ENCODE measurements around the gene C3orf62. TPM values are rescaled to one million over a fixed set of nuclear protein-coding genes. Genes with fewer than 3 reads are reported as not detected.
"Not testable (repeated sequence)": the region's sequence is repeated elsewhere in the genome, so short reads cannot be mapped to it uniquely, and the experiment has no call there.

Gene C3orf62
- total and polyA plus RNA-seq, 4 donors, result 3.8 to 8.0 (median 5.1) TPM

- intact Hi-C loops (cut with DNase I), result no loop called here
- 70 to 74% methylated on average over 3 of the region's 3 CpGs for WGBS, 2 donors
- no peaks in the 10 kb centered on the region for H3K4me1 ChIP-seq (ENCODE audit: control insufficient read depth in 1 of 2, insufficient read depth in 2 of 2, low read length in 2 of 2)
- no peak overlapping the region for H3K27ac ChIP-seq (ENCODE audit: low read depth in 1 of 2, low read length in 2 of 2)
- H3K4me3 ChIP-seq (ENCODE audit: low read length in 2 of 2), result no peak overlapping the region
- no peaks in the 10 kb centered on the region for H3K9me3 ChIP-seq (ENCODE audit: control insufficient read depth, low read length)
- ATAC-seq (ENCODE audit: low FRiP score) (no peak), DNase-seq (peak; percentile 15 to 40)
- H3K27me3 ChIP-seq (ENCODE audit: control insufficient read depth in 1 of 2, insufficient read depth in 2 of 2, low read length in 1 of 2), result no peaks in the 10 kb centered on the region
- no peaks in the 10 kb centered on the region for H3K36me3 ChIP-seq (ENCODE audit: control insufficient read depth in 1 of 2, insufficient read depth in 2 of 2, low read length in 1 of 2)
Observed at GRCh38 chr3:49257187-49257586, 19.8 kb downstream of the C3orf62 start.

GRCh38 chr3:49255718-49256511, 21.1 kb downstream of the C3orf62 start:
- WGBS, 2 donors, result 84 to 86% methylated on average over 6 of the region's 6 CpGs
- Histone ChIP-seq H3K4me1 (ENCODE audit: control insufficient read depth in 1 of 2, insufficient read depth in 2 of 2, low read length in 2 of 2) (no peaks in the 10 kb centered on the region), H3K27me3 (ENCODE audit: control insufficient read depth in 1 of 2, insufficient read depth in 2 of 2, low read length in 1 of 2) (no peaks in the 10 kb centered on the region), H3K9me3 (ENCODE audit: control insufficient read depth, low read length) (no peaks in the 10 kb centered on the region), H3K4me3 (ENCODE audit: low read length in 2 of 2) (no peak overlapping the region), H3K36me3 (ENCODE audit: control insufficient read depth in 1 of 2, insufficient read depth in 2 of 2, low read length in 1 of 2) (no peaks in the 10 kb centered on the region), H3K27ac (ENCODE audit: low read depth in 1 of 2, low read length in 2 of 2) (no peak overlapping the region)
- ATAC-seq (ENCODE audit: low FRiP score), result no peak
- DNase-seq, result peak; percentile 25 to 26
- intact Hi-C loops (cut with DNase I), result no loop called here

GRCh38 chr3:49255112-49255511, 21.9 kb downstream of the C3orf62 start:
- no peaks in the 10 kb centered on the region for H3K36me3 ChIP-seq (ENCODE audit: control insufficient read depth in 1 of 2, insufficient read depth in 2 of 2, low read length in 1 of 2)
- ATAC-seq (ENCODE audit: low FRiP score) (no peak), DNase-seq (peak in 1 of 2 donors; percentile 38)
- H3K9me3 ChIP-seq (ENCODE audit: control insufficient read depth, low read length), result no peaks in the 10 kb centered on the region
- H3K4me1 ChIP-seq (ENCODE audit: control insufficient read depth in 1 of 2, insufficient read depth in 2 of 2, low read length in 2 of 2), result no peaks in the 10 kb centered on the region
- no peak overlapping the region for H3K27ac ChIP-seq (ENCODE audit: low read depth in 1 of 2, low read length in 2 of 2)
- no peaks in the 10 kb centered on the region for H3K27me3 ChIP-seq (ENCODE audit: control insufficient read depth in 1 of 2, insufficient read depth in 2 of 2, low read length in 1 of 2)
- no peak overlapping the region for H3K4me3 ChIP-seq (ENCODE audit: low read length in 2 of 2)
- intact Hi-C loops (cut with DNase I), result no loop called here
- 73 to 79% methylated on average over 1 of the region's 1 CpG for WGBS, 2 donors

GRCh38 chr3:49253512-49253911, 23.5 kb downstream of the C3orf62 start:
- WGBS, 2 donors, result 88% methylated on average over 2 to 3 of the region's 3 CpGs

GRCh38 chr3:49248840-49249227, 28.2 kb downstream of the C3orf62 start:
- H3K36me3 ChIP-seq (ENCODE audit: control insufficient read depth in 1 of 2, insufficient read depth in 2 of 2, low read length in 1 of 2), result no peaks in the 10 kb centered on the region
- H3K9me3 ChIP-seq (ENCODE audit: control insufficient read depth, low read length), result no peaks in the 10 kb centered on the region
- H3K27ac ChIP-seq (ENCODE audit: low read depth in 1 of 2, low read length in 2 of 2), result no peak overlapping the region
- DNase-seq (no peak), ATAC-seq (ENCODE audit: low FRiP score) (peak; percentile 81)
- no peak overlapping the region for H3K4me3 ChIP-seq (ENCODE audit: low read length in 2 of 2)
- intact Hi-C loops (cut with DNase I), result no loop called here
- no peaks in the 10 kb centered on the region for H3K4me1 ChIP-seq (ENCODE audit: control insufficient read depth in 1 of 2, insufficient read depth in 2 of 2, low read length in 2 of 2)
- no peaks in the 10 kb centered on the region for H3K27me3 ChIP-seq (ENCODE audit: control insufficient read depth in 1 of 2, insufficient read depth in 2 of 2, low read length in 1 of 2)

More at GRCh38 chr3:49253512-49253911, 23.5 kb downstream of the C3orf62 start:
- no peak overlapping the region for H3K27ac ChIP-seq (ENCODE audit: low read depth in 1 of 2, low read length in 2 of 2)
- H3K4me1 ChIP-seq (ENCODE audit: control insufficient read depth in 1 of 2, insufficient read depth in 2 of 2, low read length in 2 of 2), result no peaks in the 10 kb centered on the region
- ATAC-seq (ENCODE audit: low FRiP score) (no peak), DNase-seq (no peak)
- H3K27me3 ChIP-seq (ENCODE audit: control insufficient read depth in 1 of 2, insufficient read depth in 2 of 2, low read length in 1 of 2), result no peaks in the 10 kb centered on the region
- H3K4me3 ChIP-seq (ENCODE audit: low read length in 2 of 2), result no peak overlapping the region
- no peaks in the 10 kb centered on the region for H3K9me3 ChIP-seq (ENCODE audit: control insufficient read depth, low read length)
- intact Hi-C loops (cut with DNase I), result no loop called here
- no peaks in the 10 kb centered on the region for H3K36me3 ChIP-seq (ENCODE audit: control insufficient read depth in 1 of 2, insufficient read depth in 2 of 2, low read length in 1 of 2)

GRCh38 chr3:49244581-49245205, 32.3 kb downstream of the C3orf62 start:
- intact Hi-C loops (cut with DNase I), result no loop called here
- no peak for ATAC-seq (ENCODE audit: low FRiP score)

GRCh38 chr3:49240091-49240490, 36.9 kb downstream of the C3orf62 start:
- ATAC-seq (ENCODE audit: low FRiP score); H3K27ac ChIP-seq (ENCODE audit: low read depth in 1 of 2, low read length in 2 of 2); H3K4me3 ChIP-seq (ENCODE audit: low read length in 2 of 2); H3K36me3 ChIP-seq (ENCODE audit: control insufficient read depth in 1 of 2, insufficient read depth in 2 of 2, low read length in 1 of 2); H3K9me3 ChIP-seq (ENCODE audit: control insufficient read depth, low read length); DNase-seq; intact Hi-C loops (cut with DNase I); H3K27me3 ChIP-seq (ENCODE audit: control insufficient read depth in 1 of 2, insufficient read depth in 2 of 2, low read length in 1 of 2); H3K4me1 ChIP-seq (ENCODE audit: control insufficient read depth in 1 of 2, insufficient read depth in 2 of 2, low read length in 2 of 2): not testable (repeated sequence)
- 93% methylated on average over 11 of the region's 11 CpGs for WGBS, 2 donors

More at GRCh38 chr3:49244581-49245205, 32.3 kb downstream of the C3orf62 start:
- no peak overlapping the region for H3K4me3 ChIP-seq (ENCODE audit: low read length in 2 of 2)
- no peak for DNase-seq
- no peaks in the 10 kb centered on the region for H3K4me1 ChIP-seq (ENCODE audit: control insufficient read depth in 1 of 2, insufficient read depth in 2 of 2, low read length in 2 of 2)
- no peaks in the 10 kb centered on the region for H3K9me3 ChIP-seq (ENCODE audit: control insufficient read depth, low read length)
- H3K27me3 ChIP-seq (ENCODE audit: control insufficient read depth in 1 of 2, insufficient read depth in 2 of 2, low read length in 1 of 2), result no peaks in the 10 kb centered on the region
- H3K36me3 ChIP-seq (ENCODE audit: control insufficient read depth in 1 of 2, insufficient read depth in 2 of 2, low read length in 1 of 2), result no peaks in the 10 kb centered on the region
- H3K27ac ChIP-seq (ENCODE audit: low read depth in 1 of 2, low read length in 2 of 2), result no peak overlapping the region
- 36 to 42% methylated on average over 1 of the region's 1 CpG for WGBS, 2 donors

GRCh38 chr3:49238274-49239127, 38.5 kb downstream of the C3orf62 start:
- H3K9me3 ChIP-seq (ENCODE audit: control insufficient read depth, low read length), result peaks cover 6% of the 10 kb centered on the region
- H3K4me3 ChIP-seq (ENCODE audit: low read length in 2 of 2), result no peak overlapping the region
- 70 to 74% methylated on average over 9 of the region's 9 CpGs for WGBS, 2 donors
- H3K4me1 ChIP-seq (ENCODE audit: control insufficient read depth in 1 of 2, insufficient read depth in 2 of 2, low read length in 2 of 2), result no peaks in the 10 kb centered on the region
- no peaks in the 10 kb centered on the region for H3K27me3 ChIP-seq (ENCODE audit: control insufficient read depth in 1 of 2, insufficient read depth in 2 of 2, low read length in 1 of 2)
- H3K36me3 ChIP-seq (ENCODE audit: control insufficient read depth in 1 of 2, insufficient read depth in 2 of 2, low read length in 1 of 2), result peaks cover 0 to 3% of the 10 kb centered on the region in 2 donors
- no peak overlapping the region for H3K27ac ChIP-seq (ENCODE audit: low read depth in 1 of 2, low read length in 2 of 2)
- ATAC-seq (ENCODE audit: low FRiP score), result peak; percentile 56
- peak in 1 of 2 donors; percentile 71 for DNase-seq
- intact Hi-C loops (cut with DNase I), result no loop called here
